Astrocyte (in vitro differentiated cells and primary cell): ENCODE measurements around the gene PPP2R5C. TPM values are rescaled to one million over a fixed set of nuclear protein-coding genes. Genes with fewer than 3 reads are reported as not detected.

Source experiments
- DNase-seq: peaks from one replicate; pipeline ENCODE4 v3.0.0-alpha.2; 2010; ENCODE audit warnings: low read depth
- FAIRE-seq: peaks from 2 replicates; lab custom pipeline; 2011; peaks lifted over from hg19 to GRCh38; lab: Jason Lieb, UNC
- H2AFZ ChIP-seq: 2 replicates; pipeline ENCODE4 v1.6.0; 2012; ENCODE audit warnings: low read depth, low read length, inconsistent platforms
- H3K27ac ChIP-seq: 2 replicates; pipeline ENCODE4 v1.5.1; 2011; ENCODE audit warnings: low read depth, low read length, inconsistent platforms
- H3K27me3 ChIP-seq: 2 replicates; pipeline ENCODE4 v1.6.0; 2011; ENCODE audit warnings: low read length, inconsistent platforms; ENCODE audit not compliant: insufficient read depth
- H3K36me3 ChIP-seq: 2 replicates; pipeline ENCODE4 v1.5.1; 2011; ENCODE audit warnings: low read length, inconsistent platforms; ENCODE audit not compliant: insufficient read depth
- H3K4me1 ChIP-seq: 2 replicates; pipeline ENCODE4 v1.5.1; 2011; ENCODE audit warnings: low read length, inconsistent platforms; ENCODE audit not compliant: insufficient read depth
- H3K4me2 ChIP-seq: 2 replicates; pipeline ENCODE4 v1.6.0; 2012; ENCODE audit warnings: low read length, inconsistent platforms
- H3K4me3 ChIP-seq: 2 replicates; pipeline ENCODE4 v1.5.1; 2011; ENCODE audit warnings: low read depth, mild to moderate bottlenecking, low read length, inconsistent platforms; ENCODE audit not compliant: insufficient read depth
- H3K79me2 ChIP-seq: 2 replicates; pipeline ENCODE4 v1.6.0; 2012; ENCODE audit warnings: mild to moderate bottlenecking, low read length, inconsistent platforms; ENCODE audit not compliant: insufficient read depth
- H3K9ac ChIP-seq: 2 replicates; pipeline ENCODE4 v1.6.0; 2012; ENCODE audit warnings: mild to moderate bottlenecking, low read length, inconsistent platforms
- H3K9me3 ChIP-seq: 2 replicates; pipeline ENCODE4 v1.5.1; 2012; ENCODE audit warnings: low read depth, mild to moderate bottlenecking, low read length, inconsistent platforms; ENCODE audit not compliant: insufficient read depth
- H4K20me1 ChIP-seq: 2 replicates; pipeline ENCODE4 v1.6.0; 2012; ENCODE audit warnings: low read length, inconsistent platforms; ENCODE audit not compliant: insufficient read depth
- H3K27ac Mint-ChIP-seq: one replicate; pipeline ENCODE4 v1.8.0; 2021; ENCODE audit warnings: mild to moderate bottlenecking, mixed read lengths; ENCODE audit not compliant: unreplicated experiment
- H3K27me3 Mint-ChIP-seq: one replicate; pipeline ENCODE4 v1.8.0; 2021; ENCODE audit warnings: low read depth, mixed read lengths; ENCODE audit not compliant: unreplicated experiment
- H3K36me3 Mint-ChIP-seq: one replicate; pipeline ENCODE4 v1.8.0; 2021; ENCODE audit warnings: low read depth, mixed read lengths; ENCODE audit not compliant: unreplicated experiment
- H3K4me1 Mint-ChIP-seq: one replicate; pipeline ENCODE4 v1.8.0; 2021; ENCODE audit warnings: low read depth, mixed read lengths; ENCODE audit not compliant: unreplicated experiment
- H3K4me3 Mint-ChIP-seq: one replicate; pipeline ENCODE4 v1.8.0; 2021; ENCODE audit warnings: mild to moderate bottlenecking, moderate library complexity, mixed read lengths; ENCODE audit not compliant: unreplicated experiment
- H3K9me3 Mint-ChIP-seq: one replicate; pipeline ENCODE4 v1.8.0; 2021; ENCODE audit warnings: mild to moderate bottlenecking, mixed read lengths; ENCODE audit not compliant: unreplicated experiment
- CTCF ChIP-seq: IDR thresholded peaks from 2 replicates; pipeline ENCODE4 v1.5.1; 2011; ENCODE audit warnings: low read depth, mild to moderate bottlenecking, inconsistent platforms, low read length, moderate library complexity; ENCODE audit not compliant: insufficient read depth
- EZH2 ChIP-seq: IDR thresholded peaks from 2 replicates; pipeline ENCODE4 v1.6.1; 2012; ENCODE audit warnings: mild to moderate bottlenecking, low read length, inconsistent platforms; ENCODE audit not compliant: insufficient read depth
- total RNA-seq: library from RNA; stranded (reverse); gene quantifications from 2 replicates; pipeline ENCODE4 v1.2.1, GENCODE V29; 2021

PPP2R5C gene
- total RNA-seq, 1 donor from 2014 or later = 102 TPM

GRCh38 chr14:101853455-101854018, 92.0 kb downstream of the PPP2R5C start:
- no peak overlapping the region for H3K4me3 ChIP-seq
- Mint-ChIP-seq H3K4me1 (peaks cover 13% of the 10 kb centered on the region), H3K4me3 (no peak overlapping the region), H3K36me3 (peaks cover 7% of the 10 kb centered on the region), H3K27me3 (no peaks in the 10 kb centered on the region), H3K27ac (no peak overlapping the region), H3K9me3 (no peaks in the 10 kb centered on the region)
- DNase-seq (no peak), FAIRE-seq (no peak)
- H3K27ac ChIP-seq = no peak overlapping the region
- H3K9ac ChIP-seq = no peak overlapping the region
- H3K4me2 ChIP-seq = no peak overlapping the region
- H3K27me3 ChIP-seq = no peaks in the 10 kb centered on the region
- H4K20me1 ChIP-seq = peaks cover 82% of the 10 kb centered on the region
- TF ChIP-seq EZH2 (no peak), CTCF (no peak)
- H3K9me3 ChIP-seq = no peaks in the 10 kb centered on the region
- no peaks in the 10 kb centered on the region for H3K36me3 ChIP-seq
- no peaks in the 10 kb centered on the region for H3K4me1 ChIP-seq
- peaks cover 83% of the 10 kb centered on the region for H3K79me2 ChIP-seq
- no peak overlapping the region for H2AFZ ChIP-seq

GRCh38 chr14:101854366-101854765, 92.9 kb downstream of the PPP2R5C start:
- Mint-ChIP-seq H3K4me1 (peaks cover 10% of the 10 kb centered on the region), H3K4me3 (no peak overlapping the region), H3K27ac (no peak overlapping the region), H3K9me3 (no peaks in the 10 kb centered on the region), H3K36me3 (peaks cover 7% of the 10 kb centered on the region), H3K27me3 (no peaks in the 10 kb centered on the region)
- Histone ChIP-seq H3K27ac (no peak overlapping the region), H3K36me3 (no peaks in the 10 kb centered on the region), H3K4me1 (no peaks in the 10 kb centered on the region), H3K9me3 (no peaks in the 10 kb centered on the region), H3K27me3 (no peaks in the 10 kb centered on the region), H3K4me2 (no peak overlapping the region), H4K20me1 (peaks cover 82% of the 10 kb centered on the region), H3K4me3 (no peak overlapping the region), H3K9ac (no peak overlapping the region), H3K79me2 (peaks cover 81% of the 10 kb centered on the region), H2AFZ (no peak overlapping the region)
- no peak for DNase-seq
- TF ChIP-seq EZH2 (no peak), CTCF (no peak)
- no peak for FAIRE-seq

GRCh38 chr14:101855958-101856357, 94.4 kb downstream of the PPP2R5C start:
- H3K27ac ChIP-seq = no peak overlapping the region
- H3K4me3 Mint-ChIP-seq = no peak overlapping the region
- H2AFZ ChIP-seq = no peak overlapping the region
- no peak overlapping the region for H3K9ac ChIP-seq
- H3K9me3 ChIP-seq = no peaks in the 10 kb centered on the region
- H3K4me3 ChIP-seq = no peak overlapping the region
- no peak for TF ChIP-seq CTCF
- TF ChIP-seq EZH2 = no peak
- H3K4me2 ChIP-seq = no peak overlapping the region
- H3K4me1 ChIP-seq = no peaks in the 10 kb centered on the region
- no peak for FAIRE-seq
- H3K36me3 ChIP-seq = no peaks in the 10 kb centered on the region
- H3K9me3 Mint-ChIP-seq = no peaks in the 10 kb centered on the region
- no peak for DNase-seq
- no peaks in the 10 kb centered on the region for H3K27me3 ChIP-seq
- H3K4me1 Mint-ChIP-seq = peaks cover 12% of the 10 kb centered on the region
- H3K27me3 Mint-ChIP-seq = no peaks in the 10 kb centered on the region
- no peak overlapping the region for H3K27ac Mint-ChIP-seq
- H3K79me2 ChIP-seq = peaks cover 81% of the 10 kb centered on the region
- H3K36me3 Mint-ChIP-seq = peaks cover 6% of the 10 kb centered on the region
- H4K20me1 ChIP-seq = peaks cover 80% of the 10 kb centered on the region
